SU-DHL-6 (cell line): ENCODE results near the gene CNTN4.
"Not testable (repeated sequence)": the region's sequence is repeated elsewhere in the genome, so short reads cannot be mapped to it uniquely, and the experiment has no call there.

Experiments
- CTCF ChIP-seq: fragments of 200-600 bp; sonication (generic); IDR thresholded peaks from one replicate; pipeline ENCODE4 v1.5.1; 2017; ENCODE audit warnings: antibody characterized with exemption, mild to moderate bottlenecking, low read length, moderate library complexity; ENCODE audit not compliant: insufficient read depth, poor library complexity, severe bottlenecking
- EZH2phosphoT487 ChIP-seq: fragments of 200-600 bp; sonication (generic), shearing (Covaris generic); conservative IDR thresholded peaks from 2 replicates; pipeline ENCODE4 v1.6.1; 2018; ENCODE audit warnings: mild to moderate bottlenecking, antibody characterized with exemption, low read length, moderate library complexity, mixed read lengths

- TF ChIP-seq CTCF, EZH2phosphoT487: not testable (repeated sequence)
These were observed 722.3 kb downstream of the CNTN4 start for GRCh38 chr3:2820982-2821381.
